ENCODE measurements around the gene TNRC18.

Gene TNRC18

GRCh38 chr7:5448378-5449037, 24.9 kb upstream of the TNRC18 start:
- no peak for DNase-seq (ENCODE audit: low read depth)
- Histone ChIP-seq H3K4me3 (ENCODE audit: low read length) (no peak overlapping the region), H3K36me3 (ENCODE audit: control insufficient read depth, insufficient read depth, low read length, severe bottlenecking) (no peaks in the 10 kb centered on the region), H3K9ac (ENCODE audit: low read length) (no peak overlapping the region), H3K27me3 (replicated peaks; ENCODE audit: control insufficient read depth, insufficient read depth, low read length) (no peaks in the 10 kb centered on the region), H3K4me1 (ENCODE audit: control insufficient read depth, insufficient read depth, low read length) (peaks cover 6% of the 10 kb centered on the region), H3K9me3 (ENCODE audit: control insufficient read depth, low read length) (no peaks in the 10 kb centered on the region)

DNA sequence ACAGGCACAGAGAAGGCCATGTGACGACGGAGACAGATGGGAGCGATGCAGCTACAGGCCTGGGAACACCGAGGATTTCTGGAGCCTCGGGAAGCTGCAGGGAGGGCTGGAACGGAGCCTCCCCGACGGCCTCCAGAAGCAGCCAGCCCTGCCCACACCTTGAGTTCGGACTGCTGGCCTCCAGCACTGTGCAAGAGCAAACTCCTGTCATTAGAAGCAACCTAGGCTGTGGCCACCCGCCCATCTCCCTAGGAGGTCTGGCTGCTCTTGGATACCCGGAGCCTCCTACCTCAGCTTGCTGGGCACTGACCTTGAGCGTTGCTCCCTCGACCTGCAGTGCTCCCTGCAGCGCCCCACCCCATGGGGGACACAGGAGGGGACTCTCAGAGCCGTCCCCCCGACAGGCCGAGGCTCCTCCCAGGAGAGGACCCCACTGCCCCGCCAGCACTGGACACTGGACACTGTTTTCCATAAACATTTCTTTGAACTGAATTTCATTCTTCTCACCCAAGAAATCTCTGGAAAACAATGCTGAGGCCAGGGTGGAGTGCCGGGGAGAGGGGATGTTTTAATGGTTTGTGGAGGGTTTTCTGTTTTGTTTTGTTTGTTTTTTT, 22.5 kb upstream of the TNRC18 start:
- Histone ChIP-seq H3K4me1 (ENCODE audit: control insufficient read depth, insufficient read depth, low read length) (no peaks in the 10 kb centered on the region), H3K9ac (ENCODE audit: low read length) (no peak overlapping the region), H3K4me3 (ENCODE audit: low read length) (no peak overlapping the region), H3K27me3 (replicated peaks; ENCODE audit: control insufficient read depth, insufficient read depth, low read length) (no peaks in the 10 kb centered on the region), H3K9me3 (ENCODE audit: control insufficient read depth, low read length) (no peaks in the 10 kb centered on the region), H3K36me3 (ENCODE audit: control insufficient read depth, insufficient read depth, low read length, severe bottlenecking) (no peaks in the 10 kb centered on the region)
- DNase-seq (ENCODE audit: low read depth): no peak

DNA sequence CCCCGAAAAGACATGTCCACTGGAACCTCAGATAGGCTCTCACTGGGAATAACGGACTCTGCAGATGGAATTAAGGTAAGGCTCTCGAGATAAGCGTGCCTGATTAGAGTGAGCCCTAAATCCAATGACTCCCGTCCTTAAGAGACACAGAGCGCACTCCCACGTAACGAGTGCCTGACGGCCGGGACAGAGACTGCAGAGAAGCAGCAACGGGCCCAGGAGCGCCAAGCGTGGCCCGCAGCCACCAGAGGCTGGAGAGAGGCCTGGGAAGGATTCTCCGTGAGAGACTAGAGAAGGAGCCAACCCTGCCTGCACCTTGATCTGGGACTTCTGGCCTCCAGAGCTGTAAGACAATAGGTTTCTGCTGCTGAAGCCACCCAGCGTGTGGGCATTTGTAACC, 20.0 kb upstream of the TNRC18 start:
- Histone ChIP-seq H3K36me3 (ENCODE audit: control insufficient read depth, insufficient read depth, low read length, severe bottlenecking) (no peaks in the 10 kb centered on the region), H3K9me3 (ENCODE audit: control insufficient read depth, low read length) (no peaks in the 10 kb centered on the region), H3K9ac (ENCODE audit: low read length) (no peak overlapping the region), H3K4me1 (ENCODE audit: control insufficient read depth, insufficient read depth, low read length) (no peaks in the 10 kb centered on the region), H3K4me3 (ENCODE audit: low read length) (no peak overlapping the region), H3K27me3 (replicated peaks; ENCODE audit: control insufficient read depth, insufficient read depth, low read length) (no peaks in the 10 kb centered on the region)
- no peak for DNase-seq (ENCODE audit: low read depth)

GRCh38 chr7:5442757-5443305, 19.2 kb upstream of the TNRC18 start:
- Histone ChIP-seq H3K9me3 (ENCODE audit: control insufficient read depth, low read length) (peaks cover 2% of the 10 kb centered on the region), H3K27me3 (replicated peaks; ENCODE audit: control insufficient read depth, insufficient read depth, low read length) (no peaks in the 10 kb centered on the region), H3K36me3 (ENCODE audit: control insufficient read depth, insufficient read depth, low read length, severe bottlenecking) (no peaks in the 10 kb centered on the region), H3K4me1 (ENCODE audit: control insufficient read depth, insufficient read depth, low read length) (no peaks in the 10 kb centered on the region), H3K9ac (ENCODE audit: low read length) (no peak overlapping the region), H3K4me3 (ENCODE audit: low read length) (no peak overlapping the region)
- DNase-seq (ENCODE audit: low read depth): no peak

GRCh38 chr7:5441840-5442503, 18.3 kb upstream of the TNRC18 start:
- Histone ChIP-seq H3K36me3 (ENCODE audit: control insufficient read depth, insufficient read depth, low read length, severe bottlenecking) (no peaks in the 10 kb centered on the region), H3K4me1 (ENCODE audit: control insufficient read depth, insufficient read depth, low read length) (no peaks in the 10 kb centered on the region), H3K27me3 (replicated peaks; ENCODE audit: control insufficient read depth, insufficient read depth, low read length) (no peaks in the 10 kb centered on the region), H3K9ac (ENCODE audit: low read length) (no peak overlapping the region), H3K9me3 (ENCODE audit: control insufficient read depth, low read length) (peaks cover 9% of the 10 kb centered on the region), H3K4me3 (ENCODE audit: low read length) (no peak overlapping the region)
- DNase-seq (ENCODE audit: low read depth): no peak

DNA sequence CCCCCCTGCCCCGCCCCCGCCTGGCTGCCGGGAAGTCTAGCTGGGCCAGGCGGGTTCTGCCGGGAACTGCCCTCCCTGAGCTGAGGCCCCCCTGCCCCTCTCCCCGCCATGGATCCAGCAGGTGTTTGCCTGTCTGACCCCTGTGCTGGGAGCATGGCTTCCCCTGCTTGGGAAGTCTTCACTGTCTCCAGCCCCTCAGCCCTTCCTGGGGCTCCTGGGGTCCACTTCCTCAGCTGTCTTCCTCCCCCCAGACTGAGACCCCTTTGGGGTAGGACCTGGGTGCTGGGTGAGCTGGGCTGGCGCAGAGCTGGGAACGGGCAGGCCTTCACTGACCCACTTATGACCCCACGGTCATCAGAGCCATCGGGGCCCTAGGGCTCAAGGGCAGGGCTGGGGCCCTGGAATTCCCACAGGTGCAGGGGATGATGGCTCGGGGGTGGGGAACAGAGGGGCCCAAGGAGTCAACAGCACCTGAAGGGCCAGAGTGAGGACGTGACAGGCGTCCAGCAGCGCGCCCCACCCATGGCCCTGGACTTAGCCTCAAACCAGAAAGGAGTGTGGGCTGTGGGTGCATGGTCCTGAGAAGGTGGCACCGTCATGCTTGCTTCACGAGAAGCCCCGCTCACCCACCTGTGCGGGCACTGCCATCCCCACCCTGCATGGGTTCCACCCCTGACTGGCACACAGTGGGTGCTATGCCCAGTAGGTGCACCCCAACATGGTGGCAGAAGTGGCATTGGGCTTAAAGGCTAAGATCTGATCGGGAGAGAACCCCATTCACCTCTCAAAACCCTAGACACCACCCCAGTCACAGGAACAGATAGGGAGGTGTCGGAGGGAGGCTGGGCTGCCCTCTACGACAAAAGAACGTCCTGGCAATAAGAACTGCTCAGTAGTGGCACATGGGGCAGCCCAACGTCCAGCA, 16.2 kb upstream of the TNRC18 start:
- no peak for DNase-seq (ENCODE audit: low read depth)
- Histone ChIP-seq H3K4me3 (ENCODE audit: low read length) (no peak overlapping the region), H3K27me3 (replicated peaks; ENCODE audit: control insufficient read depth, insufficient read depth, low read length) (no peaks in the 10 kb centered on the region), H3K36me3 (ENCODE audit: control insufficient read depth, insufficient read depth, low read length, severe bottlenecking) (no peaks in the 10 kb centered on the region), H3K9ac (ENCODE audit: low read length) (no peak overlapping the region), H3K9me3 (ENCODE audit: control insufficient read depth, low read length) (peaks cover 9% of the 10 kb centered on the region), H3K4me1 (ENCODE audit: control insufficient read depth, insufficient read depth, low read length) (no peaks in the 10 kb centered on the region)

DNA sequence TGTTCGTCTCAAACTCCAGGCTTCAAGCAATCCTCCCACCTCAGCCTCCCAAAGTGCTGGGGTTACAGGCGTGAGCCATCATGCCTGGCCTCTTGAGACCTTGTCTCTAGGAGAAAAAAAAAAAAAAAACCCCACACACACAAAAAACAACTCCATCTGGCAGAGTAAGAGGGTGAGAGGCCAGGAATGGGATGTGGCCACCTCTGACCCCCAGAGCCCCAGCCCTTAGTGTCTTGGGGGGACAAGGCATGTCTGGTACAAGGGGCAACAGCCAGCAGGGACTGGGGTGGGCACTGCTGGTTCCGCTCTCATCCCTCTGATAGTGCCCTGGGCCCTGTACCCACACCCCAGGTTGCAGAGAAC, 15.6 kb upstream of the TNRC18 start:
- Histone ChIP-seq H3K4me3 (ENCODE audit: low read length) (no peak overlapping the region), H3K4me1 (ENCODE audit: control insufficient read depth, insufficient read depth, low read length) (no peaks in the 10 kb centered on the region), H3K27me3 (replicated peaks; ENCODE audit: control insufficient read depth, insufficient read depth, low read length) (no peaks in the 10 kb centered on the region), H3K9me3 (ENCODE audit: control insufficient read depth, low read length) (peaks cover 9% of the 10 kb centered on the region), H3K36me3 (ENCODE audit: control insufficient read depth, insufficient read depth, low read length, severe bottlenecking) (no peaks in the 10 kb centered on the region), H3K9ac (ENCODE audit: low read length) (no peak overlapping the region)
- DNase-seq (ENCODE audit: low read depth): no peak

DNA sequence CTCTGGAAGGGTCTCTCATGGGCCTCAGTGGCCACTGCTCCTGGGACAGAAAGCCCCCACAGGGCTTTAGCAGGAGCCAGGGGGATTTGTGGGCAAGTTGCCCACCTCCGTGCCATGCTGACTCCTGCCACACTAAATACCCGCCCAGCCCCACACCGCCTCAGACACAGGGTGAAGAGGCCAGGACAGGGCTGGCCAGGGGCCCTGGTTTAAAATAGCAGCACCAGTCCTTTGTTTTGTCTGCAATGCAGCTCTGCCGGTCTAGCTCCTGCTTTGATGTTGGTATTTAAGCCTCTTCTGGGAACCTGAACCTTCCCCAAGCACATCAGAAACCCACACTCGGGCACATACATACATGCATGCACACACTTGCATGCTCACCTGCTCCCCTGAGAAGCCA, 14.4 kb upstream of the TNRC18 start:
- no peak overlapping the region for H3K4me3 ChIP-seq (ENCODE audit: low read length)
- no peak overlapping the region for H3K9ac ChIP-seq (ENCODE audit: low read length)
- no peaks in the 10 kb centered on the region for H3K4me1 ChIP-seq (ENCODE audit: control insufficient read depth, insufficient read depth, low read length)
- peaks cover 9% of the 10 kb centered on the region for H3K9me3 ChIP-seq (ENCODE audit: control insufficient read depth, low read length)
- H3K36me3 ChIP-seq (ENCODE audit: control insufficient read depth, insufficient read depth, low read length, severe bottlenecking): peaks cover 4% of the 10 kb centered on the region
- no peaks in the 10 kb centered on the region for H3K27me3 ChIP-seq (replicated peaks; ENCODE audit: control insufficient read depth, insufficient read depth, low read length)
- no peak for DNase-seq (ENCODE audit: low read depth)

- H3K36me3 ChIP-seq (ENCODE audit: control insufficient read depth, insufficient read depth, low read length, severe bottlenecking): peaks cover 8% of the 10 kb centered on the region
- no peaks in the 10 kb centered on the region for H3K27me3 ChIP-seq (replicated peaks; ENCODE audit: control insufficient read depth, insufficient read depth, low read length)
- H3K9me3 ChIP-seq (ENCODE audit: control insufficient read depth, low read length): peaks cover 9% of the 10 kb centered on the region
- no peaks in the 10 kb centered on the region for H3K4me1 ChIP-seq (ENCODE audit: control insufficient read depth, insufficient read depth, low read length)
- no peak overlapping the region for H3K4me3 ChIP-seq (ENCODE audit: low read length)
- H3K9ac ChIP-seq (ENCODE audit: low read length): no peak overlapping the region
- no peak for DNase-seq (ENCODE audit: low read depth)
Measured at GRCh38 chr7:5437348-5437892, 13.8 kb upstream of the TNRC18 start.

GRCh38 chr7:5436003-5436678, 12.5 kb upstream of the TNRC18 start:
- Histone ChIP-seq H3K36me3 (ENCODE audit: control insufficient read depth, insufficient read depth, low read length, severe bottlenecking) (peaks cover 8% of the 10 kb centered on the region), H3K4me1 (ENCODE audit: control insufficient read depth, insufficient read depth, low read length) (no peaks in the 10 kb centered on the region), H3K9ac (ENCODE audit: low read length) (no peak overlapping the region), H3K27me3 (replicated peaks; ENCODE audit: control insufficient read depth, insufficient read depth, low read length) (no peaks in the 10 kb centered on the region), H3K4me3 (ENCODE audit: low read length) (no peak overlapping the region), H3K9me3 (ENCODE audit: control insufficient read depth, low read length) (peaks cover 9% of the 10 kb centered on the region)
- DNase-seq (ENCODE audit: low read depth): no peak

All from adipocyte (in vitro differentiated cells).